Adipose tissue (tissue), 3 donors: ENCODE results near the gene PKIG. TPM values are rescaled to one million over a fixed set of nuclear protein-coding genes. Genes with fewer than 3 reads are reported as not detected.

ENCODE experiments used
- H3K27ac ChIP-seq: one replicate; pipeline ENCODE4 v1.5.1; 2013; ENCODE audit warnings: low read depth, low read length
- WGBS, 3 donors: extraction: QIAGEN DNeasy Blood & Tissue Kit; methylation state at CpG; one replicate each; pipeline ENCODE4 v1.1.7; 2013; 5-methylcytosine and 5-hydroxymethylcytosine counted together
- polyA plus RNA-seq, 3 donors: library from polyadenylated mRNA; stranded (reverse); fragments of 200-250 nt; gene quantifications; one replicate each; pipeline ENCODE4 v1.2.3, GENCODE V29; 2013
- donor health status: healthy with polysubstance abuse.
- donor health status: Bipolar disorder and iron deficiency.
- donor health status: healthy.

Gene PKIG
- polyA plus RNA-seq, 3 donors = 18.1 to 122 (median 74.4) TPM

GRCh38 chr20:44609006-44609515 lies 26.7 kb downstream of the PKIG start:
- H3K27ac ChIP-seq = no peak overlapping the region
- 61 to 68% (median 63%) methylated on average over 9 of the region's 9 CpGs for WGBS, 3 donors

GRCh38 chr20:44609516-44610312 lies 27.3 kb downstream of the PKIG start:
- 15 to 30% (median 29%) methylated on average over 25 of the region's 25 CpGs for WGBS, 3 donors
- H3K27ac ChIP-seq = no peak overlapping the region

- H3K27ac ChIP-seq = no peak overlapping the region
- 1 to 7% (median 6%) methylated on average over 1 of the region's 1 CpG for WGBS, 3 donors
Observed at GRCh38 chr20:44610313-44610962, 28.1 kb downstream of the PKIG start.

- 93 to 96% (median 95%) methylated on average over 5 of the region's 5 CpGs for WGBS, 3 donors
- no peak overlapping the region for H3K27ac ChIP-seq
Observed at GRCh38 chr20:44613575-44613974, 31.2 kb downstream of the PKIG start.

GRCh38 chr20:44614525-44614924 lies 32.1 kb downstream of the PKIG start:
- 66 to 79% (median 77%) methylated on average over 14 of the region's 14 CpGs for WGBS, 3 donors
- H3K27ac ChIP-seq = no peak overlapping the region

- 30 to 66% (median 35%) methylated on average over 10 of the region's 10 CpGs for WGBS, 3 donors
Observed at GRCh38 chr20:44615169-44615791, 32.9 kb downstream of the PKIG start.

GRCh38 chr20:44615876-44616603 lies 33.7 kb downstream of the PKIG start:
- 82 to 88% (median 83%) methylated on average over 14 of the region's 14 CpGs for WGBS, 3 donors
- H3K27ac ChIP-seq = no peak overlapping the region

More at GRCh38 chr20:44615169-44615791, 32.9 kb downstream of the PKIG start:
- H3K27ac ChIP-seq = no peak overlapping the region

GRCh38 chr20:44616604-44616964 lies 34.2 kb downstream of the PKIG start:
- H3K27ac ChIP-seq = no peak overlapping the region
- 40 to 69% (median 47%) methylated on average over 14 of the region's 14 CpGs for WGBS, 3 donors

- no peak overlapping the region for H3K27ac ChIP-seq
- 61 to 88% (median 72%) methylated on average over 14 of the region's 14 CpGs for whole genome bisulfite sequencing, 3 donors
Observed at GRCh38 chr20:44618318-44618731, 35.9 kb downstream of the PKIG start.

- H3K27ac ChIP-seq = no peak overlapping the region
- WGBS, 3 donors = 97 to 99% (median 98%) methylated on average over 7 of the region's 7 CpGs
Observed at GRCh38 chr20:44619294-44619693, 36.9 kb downstream of the PKIG start.

- no peak overlapping the region for H3K27ac ChIP-seq
- WGBS, 3 donors = 97 to 99% (median 98%) methylated on average over 5 of the region's 5 CpGs
Observed at GRCh38 chr20:44620030-44620429, 37.7 kb downstream of the PKIG start.

GRCh38 chr20:44621325-44621724 lies 38.9 kb downstream of the PKIG start:
- WGBS, 3 donors = 90 to 94% (median 91%) methylated on average over 5 of the region's 5 CpGs

GRCh38 chr20:44621939-44622338 lies 39.6 kb downstream of the PKIG start:
- WGBS, 3 donors = 97 to 99% (median 97%) methylated on average over 8 of the region's 8 CpGs
- no peak overlapping the region for H3K27ac ChIP-seq

More at GRCh38 chr20:44621325-44621724, 38.9 kb downstream of the PKIG start:
- H3K27ac ChIP-seq = no peak overlapping the region

- no peak overlapping the region for H3K27ac ChIP-seq
- 86 to 97% (median 88%) methylated on average over 19 of the region's 19 CpGs for WGBS, 3 donors
Observed at GRCh38 chr20:44622501-44623270, 40.3 kb downstream of the PKIG start.

- WGBS, 3 donors = 85 to 97% (median 96%) methylated on average over 4 of the region's 4 CpGs
- no peak overlapping the region for H3K27ac ChIP-seq
Observed at GRCh38 chr20:44624152-44624551, 41.8 kb downstream of the PKIG start.

GRCh38 chr20:44624743-44625271 lies 42.4 kb downstream of the PKIG start:
- no peak overlapping the region for H3K27ac ChIP-seq
- WGBS, 3 donors = 83 to 98% (median 95%) methylated on average over 6 of the region's 6 CpGs

- 83 to 93% (median 92%) methylated on average over 8 of the region's 8 CpGs for WGBS, 3 donors
Observed at GRCh38 chr20:44625361-44625760, 43.0 kb downstream of the PKIG start.

GRCh38 chr20:44626278-44626677 lies 43.9 kb downstream of the PKIG start:
- no peak overlapping the region for H3K27ac ChIP-seq
- WGBS, 3 donors = 84 to 97% (median 93%) methylated on average over 7 of the region's 7 CpGs

More at GRCh38 chr20:44625361-44625760, 43.0 kb downstream of the PKIG start:
- no peak overlapping the region for H3K27ac ChIP-seq
